ENCODE measurements around the gene ARID3A. TPM values are rescaled to one million over a fixed set of nuclear protein-coding genes. Genes with fewer than 3 reads are reported as not detected.

ARID3A gene
- total RNA-seq, 1 donor from 2014 or later = 37.1 TPM

- DNase-seq (ENCODE audit: low spot score) = no peak
Observed at GRCh38 chr19:986083-986482, 60.2 kb downstream of the ARID3A start.

- DNase-seq (ENCODE audit: low spot score) = no peak
Observed at GRCh38 chr19:988081-988480, 62.2 kb downstream of the ARID3A start.

GRCh38 chr19:988510-988909 is 62.7 kb downstream of the ARID3A start:
- no peak for DNase-seq (ENCODE audit: low spot score)

- DNase-seq (ENCODE audit: low spot score) = no peak
Observed at GRCh38 chr19:989381-990081, 63.7 kb downstream of the ARID3A start.

- no peak for DNase-seq (ENCODE audit: low spot score)
Observed at GRCh38 chr19:990119-990571, 64.3 kb downstream of the ARID3A start.

GRCh38 chr19:990746-991145 is 64.9 kb downstream of the ARID3A start:
- DNase-seq (ENCODE audit: low spot score) = no peak

- no peak for DNase-seq (ENCODE audit: low spot score)
Observed at GRCh38 chr19:991174-991931, 65.5 kb downstream of the ARID3A start.

GRCh38 chr19:991932-992669 is 66.3 kb downstream of the ARID3A start:
- no peak for DNase-seq (ENCODE audit: low spot score)

- DNase-seq (ENCODE audit: low spot score) = no peak
Observed at GRCh38 chr19:992670-993055, 66.8 kb downstream of the ARID3A start.

GRCh38 chr19:993361-993830 is 67.6 kb downstream of the ARID3A start:
- no peak for DNase-seq (ENCODE audit: low spot score)

- DNase-seq (ENCODE audit: low spot score) = no peak
Observed at GRCh38 chr19:993831-994393, 68.1 kb downstream of the ARID3A start.

GRCh38 chr19:994516-994915 is 68.7 kb downstream of the ARID3A start:
- no peak for DNase-seq (ENCODE audit: low spot score)

- DNase-seq (ENCODE audit: low spot score) = no peak
Observed at GRCh38 chr19:995051-995827, 69.4 kb downstream of the ARID3A start.

- DNase-seq (ENCODE audit: low spot score) = peak; percentile 51
Observed at GRCh38 chr19:996051-996838, 70.4 kb downstream of the ARID3A start.

- no peak for DNase-seq (ENCODE audit: low spot score)
Observed at GRCh38 chr19:998064-998463, 72.2 kb downstream of the ARID3A start.

GRCh38 chr19:999379-999719 is 73.5 kb downstream of the ARID3A start:
- DNase-seq (ENCODE audit: low spot score) = no peak

- DNase-seq (ENCODE audit: low spot score) = no peak
Observed at GRCh38 chr19:1000095-1000494, 74.3 kb downstream of the ARID3A start, which contains the start of gene GRIN3B. Gene GRIN3B (plus strand): TSS chr19:1000419. CDS start chr19:1000438, 19 bp downstream.

GRCh38 chr19:1000591-1001537 is 75.0 kb downstream of the ARID3A start:
- DNase-seq (ENCODE audit: low spot score) = no peak

- no peak for DNase-seq (ENCODE audit: low spot score)
Observed at GRCh38 chr19:1001538-1002166, 75.8 kb downstream of the ARID3A start.
